22Rv1 (cell line): Measurements from ENCODE around the gene EFCAB5.
"Not testable (repeated sequence)": the region's sequence is repeated elsewhere in the genome, so short reads cannot be mapped to it uniquely, and the experiment has no call there.

Experiments
- CTCF ChIP-seq: fragments of 450-650 bp; IDR thresholded peaks from 2 replicates; pipeline ENCODE4 v1.5.1; 2017; ENCODE audit warnings: mild to moderate bottlenecking
- ZFX ChIP-seq: fragments of 450-650 bp; IDR thresholded peaks from 2 replicates; pipeline ENCODE4 v1.6.1; 2017; ENCODE audit warnings: antibody characterized with exemption, borderline replicate concordance

- not testable (repeated sequence) for TF ChIP-seq CTCF, ZFX
Measured at GRCh38 chr17:30025325-30025724, 83.9 kb downstream of the EFCAB5 start.
